ENCODE results near the gene SIRT6.

DNA sequence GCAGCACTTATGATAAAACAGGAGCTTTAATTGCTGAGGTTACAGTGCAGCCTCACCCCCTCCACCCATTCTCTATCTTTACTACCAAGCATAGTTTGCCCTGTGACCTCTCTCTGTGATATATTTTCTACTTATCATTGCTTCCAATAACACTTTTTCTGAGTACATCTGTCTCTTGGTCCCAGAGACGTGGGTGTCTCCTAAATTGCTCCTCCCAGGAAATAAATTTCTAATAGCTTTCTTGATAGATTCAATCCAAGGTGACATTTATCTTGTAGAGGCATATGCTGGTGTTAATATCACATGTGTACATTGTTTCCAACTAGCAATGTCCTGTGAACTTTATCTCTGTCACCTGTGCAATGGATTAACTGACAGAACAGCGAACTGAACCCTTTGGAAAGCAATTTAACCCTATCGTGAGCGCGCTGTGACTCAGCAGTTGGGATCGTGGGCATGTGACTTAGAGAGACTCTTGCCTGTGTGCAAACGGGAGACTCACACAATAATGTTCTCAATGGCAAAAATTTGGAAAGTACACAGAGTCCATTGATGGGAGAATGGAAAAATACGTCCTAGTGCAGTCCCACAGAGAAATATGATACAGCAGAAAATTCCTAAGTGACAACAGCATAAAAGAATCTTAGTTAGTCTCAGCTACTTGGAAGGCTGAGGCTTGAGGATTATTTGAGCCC, 51.5 kb downstream of the SIRT6 start:
- TF ChIP-seq, protein P1, sequence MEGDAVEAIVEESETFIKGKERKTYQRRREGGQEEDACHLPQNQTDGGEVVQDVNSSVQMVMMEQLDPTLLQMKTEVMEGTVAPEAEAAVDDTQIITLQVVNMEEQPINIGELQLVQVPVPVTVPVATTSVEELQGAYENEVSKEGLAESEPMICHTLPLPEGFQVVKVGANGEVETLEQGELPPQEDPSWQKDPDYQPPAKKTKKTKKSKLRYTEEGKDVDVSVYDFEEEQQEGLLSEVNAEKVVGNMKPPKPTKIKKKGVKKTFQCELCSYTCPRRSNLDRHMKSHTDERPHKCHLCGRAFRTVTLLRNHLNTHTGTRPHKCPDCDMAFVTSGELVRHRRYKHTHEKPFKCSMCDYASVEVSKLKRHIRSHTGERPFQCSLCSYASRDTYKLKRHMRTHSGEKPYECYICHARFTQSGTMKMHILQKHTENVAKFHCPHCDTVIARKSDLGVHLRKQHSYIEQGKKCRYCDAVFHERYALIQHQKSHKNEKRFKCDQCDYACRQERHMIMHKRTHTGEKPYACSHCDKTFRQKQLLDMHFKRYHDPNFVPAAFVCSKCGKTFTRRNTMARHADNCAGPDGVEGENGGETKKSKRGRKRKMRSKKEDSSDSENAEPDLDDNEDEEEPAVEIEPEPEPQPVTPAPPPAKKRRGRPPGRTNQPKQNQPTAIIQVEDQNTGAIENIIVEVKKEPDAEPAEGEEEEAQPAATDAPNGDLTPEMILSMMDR (conservative IDR thresholded peaks at IDR 0.05), result no peak
- no peak for TF ChIP-seq ZFX (IDR thresholded peaks at IDR 0.05)

All from C4-2B (cell line).